ENCODE results near the gene EVI5L. TPM values are rescaled to one million over a fixed set of nuclear protein-coding genes. Genes with fewer than 3 reads are reported as not detected.
"Not testable (repeated sequence)": the region's sequence is repeated elsewhere in the genome, so short reads cannot be mapped to it uniquely, and the experiment has no call there.

The EVI5L gene
- total RNA-seq, 2 donors from 2014 or later: 17.6 to 18.8 TPM

DNA sequence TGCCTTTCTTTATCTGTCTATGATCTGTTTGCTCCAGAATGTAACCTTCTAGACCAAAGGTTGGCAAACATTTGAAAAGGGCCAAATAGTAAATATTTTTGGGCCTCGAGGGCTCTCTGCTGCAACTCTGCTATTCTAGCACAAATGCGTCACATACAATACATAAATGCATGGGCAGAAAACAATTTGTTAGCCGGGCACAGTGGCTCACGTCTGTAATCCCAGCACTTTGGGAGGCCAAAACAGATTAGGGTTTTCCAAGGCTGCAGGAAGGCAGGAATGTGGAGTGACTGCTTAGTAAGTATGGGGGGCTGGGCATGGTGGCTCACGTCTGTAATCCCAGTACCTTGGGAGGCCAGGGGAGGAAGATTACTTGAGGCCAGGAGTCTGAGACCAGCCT lies 21.9 kb upstream of the EVI5L start:
- ATAC-seq: no peak
- intact Hi-C loops (cut with DNase I): loop anchor here (10.0 kb wide), 2 partner anchors 243 to 703 kb away; no protein-coding TSS in a partner anchor

DNA sequence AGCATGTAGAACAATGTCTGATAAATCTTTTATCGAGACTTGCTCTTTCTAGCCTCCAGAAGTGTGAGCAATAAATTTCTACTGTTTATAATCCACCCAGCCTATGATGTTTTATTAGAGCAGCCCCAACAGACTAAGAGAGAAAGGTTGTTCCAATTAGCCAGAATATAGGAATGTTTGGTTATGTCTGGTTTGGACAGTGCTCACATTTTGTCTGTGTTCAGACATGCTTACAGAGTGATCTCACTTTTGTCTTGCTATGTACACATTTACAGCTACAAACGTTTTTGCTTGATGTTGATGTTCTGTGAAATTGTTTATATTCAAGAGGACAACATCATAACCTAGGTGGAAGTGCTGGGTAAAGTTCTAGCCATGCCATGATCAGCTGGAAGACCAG lies 18.0 kb upstream of the EVI5L start:
- DNase-seq (no peak), ATAC-seq (no peak)
- intact Hi-C loops (cut with DNase I): no loop called here

More for the DNA sequence above, 21.9 kb upstream of the EVI5L start:
- DNase-seq: no peak

DNA sequence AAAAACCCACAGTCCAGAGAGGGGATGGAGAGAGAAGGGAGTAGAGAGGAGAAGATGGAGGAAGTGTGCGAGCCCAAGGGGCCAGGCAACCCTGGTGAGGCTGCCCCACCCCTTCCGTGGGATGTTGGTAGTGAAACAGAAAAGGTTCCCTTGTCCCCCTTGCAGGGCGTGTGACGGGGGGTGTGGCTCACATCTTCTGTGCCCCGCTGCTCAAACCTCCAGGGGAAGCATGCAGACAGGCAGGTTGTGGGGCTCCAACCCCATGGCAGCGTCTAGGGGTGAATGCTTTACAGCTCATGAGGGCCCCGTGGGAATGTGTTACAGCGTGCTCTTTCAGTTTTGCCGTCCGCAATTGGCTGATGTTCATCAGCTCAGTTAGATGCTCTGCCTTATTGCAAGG lies 14.7 kb upstream of the EVI5L start:
- intact Hi-C loops (cut with DNase I): no loop called here
- no peak for ATAC-seq
- DNase-seq: no peak

DNA sequence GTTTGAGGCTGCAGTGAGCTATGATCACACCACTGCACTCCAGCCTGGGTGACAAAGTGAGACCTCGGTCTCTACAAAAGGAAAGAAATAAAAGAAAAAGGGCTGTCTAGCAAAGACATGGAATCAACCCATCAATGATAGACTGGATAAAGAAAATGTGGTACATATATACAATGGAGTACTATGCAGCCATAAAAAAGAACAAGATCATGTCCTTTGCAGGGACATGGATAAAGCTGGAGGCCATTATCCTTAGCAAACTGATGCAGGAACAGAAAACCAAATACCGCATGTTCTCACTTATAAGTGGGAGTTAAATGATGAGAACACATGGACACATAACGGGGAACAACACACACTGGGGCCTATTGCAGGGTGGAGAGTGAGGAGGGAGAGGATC lies 14.0 kb upstream of the EVI5L start:
- ATAC-seq; DNase-seq; intact Hi-C loops (cut with DNase I): not testable (repeated sequence)

DNA sequence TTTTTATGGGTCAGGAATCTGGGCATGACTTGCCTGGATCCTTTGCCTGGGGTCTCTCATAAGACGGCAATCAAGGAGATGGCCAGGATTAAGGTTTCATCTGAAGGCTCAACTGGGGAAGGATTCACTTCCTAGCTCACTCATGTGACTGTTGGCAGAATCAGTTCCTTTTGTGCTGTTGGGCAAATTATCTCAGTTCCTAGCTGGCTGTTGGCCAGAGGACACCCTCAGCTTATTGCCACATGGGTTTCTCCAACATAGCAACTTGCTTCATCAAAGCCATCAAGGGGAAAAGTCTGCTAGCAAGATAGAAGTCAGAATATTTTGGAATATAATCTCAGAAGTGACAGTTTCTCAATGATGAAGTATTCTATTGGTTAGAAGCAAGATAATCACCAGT lies 12.2 kb upstream of the EVI5L start:
- DNase-seq: no peak
- ATAC-seq: no peak
- intact Hi-C loops (cut with DNase I): no loop called here

DNA sequence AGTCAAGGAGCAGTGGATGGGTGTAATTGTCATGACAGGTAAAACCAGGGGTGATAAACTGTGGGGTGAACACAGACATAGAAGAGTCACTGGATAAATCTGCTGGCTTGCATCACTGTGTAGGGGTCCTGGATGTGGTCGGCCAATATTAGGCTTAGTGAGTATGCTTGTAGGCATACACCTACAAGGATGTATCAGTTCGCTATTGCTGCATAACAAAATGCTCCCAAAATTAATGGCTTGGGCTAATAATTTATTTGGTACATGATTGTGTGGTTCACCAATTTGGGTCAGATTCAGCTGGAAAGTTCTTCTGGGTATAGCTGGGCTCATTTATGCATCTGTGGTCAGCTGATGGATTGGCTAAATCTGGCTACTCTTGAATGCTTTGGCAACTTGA lies 11.2 kb upstream of the EVI5L start:
- DNase-seq (no peak), ATAC-seq (no peak)
- intact Hi-C loops (cut with DNase I): no loop called here

DNA sequence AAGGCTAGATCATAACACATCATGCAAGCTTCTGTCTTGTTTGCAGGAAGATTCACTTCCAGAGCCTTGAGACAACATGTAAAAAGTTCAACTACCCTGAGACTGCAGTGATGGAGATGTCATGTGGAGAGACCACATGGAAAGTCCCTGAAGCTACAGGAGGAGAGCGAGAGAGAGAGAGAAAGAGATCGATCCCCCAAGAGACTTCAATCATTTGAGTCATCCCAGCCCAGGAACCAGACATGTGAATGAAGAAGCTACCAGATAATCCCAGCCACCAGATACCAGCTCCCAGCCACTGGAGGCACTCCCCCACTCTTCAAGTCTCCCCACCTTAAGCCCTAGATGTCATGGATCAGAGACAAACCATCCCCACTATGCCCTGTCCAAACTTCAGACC lies 10.7 kb upstream of the EVI5L start:
- no peak for ATAC-seq
- DNase-seq: no peak
- intact Hi-C loops (cut with DNase I): no loop called here

DNA sequence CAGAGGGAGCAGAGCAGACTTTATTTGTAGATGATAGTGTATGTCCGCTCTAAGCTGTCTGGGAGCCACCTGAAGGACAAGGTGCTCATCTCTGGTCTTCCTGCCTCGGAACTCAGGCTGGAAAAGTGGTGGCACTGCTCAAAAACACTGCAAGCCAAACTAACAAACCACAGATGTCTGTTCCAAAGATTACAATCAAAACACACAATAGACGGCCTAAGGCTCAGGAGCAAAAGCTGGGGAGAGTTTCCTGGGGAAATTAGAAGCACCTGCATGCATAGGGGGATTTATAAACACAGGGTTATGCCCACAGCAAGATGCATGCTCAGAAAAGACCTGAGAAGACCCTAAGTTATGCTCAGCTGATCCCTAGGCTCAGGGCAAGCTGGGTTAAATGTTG lies 9.4 kb upstream of the EVI5L start:
- no peak for ATAC-seq
- DNase-seq: no peak
- intact Hi-C loops (cut with DNase I): no loop called here

DNA sequence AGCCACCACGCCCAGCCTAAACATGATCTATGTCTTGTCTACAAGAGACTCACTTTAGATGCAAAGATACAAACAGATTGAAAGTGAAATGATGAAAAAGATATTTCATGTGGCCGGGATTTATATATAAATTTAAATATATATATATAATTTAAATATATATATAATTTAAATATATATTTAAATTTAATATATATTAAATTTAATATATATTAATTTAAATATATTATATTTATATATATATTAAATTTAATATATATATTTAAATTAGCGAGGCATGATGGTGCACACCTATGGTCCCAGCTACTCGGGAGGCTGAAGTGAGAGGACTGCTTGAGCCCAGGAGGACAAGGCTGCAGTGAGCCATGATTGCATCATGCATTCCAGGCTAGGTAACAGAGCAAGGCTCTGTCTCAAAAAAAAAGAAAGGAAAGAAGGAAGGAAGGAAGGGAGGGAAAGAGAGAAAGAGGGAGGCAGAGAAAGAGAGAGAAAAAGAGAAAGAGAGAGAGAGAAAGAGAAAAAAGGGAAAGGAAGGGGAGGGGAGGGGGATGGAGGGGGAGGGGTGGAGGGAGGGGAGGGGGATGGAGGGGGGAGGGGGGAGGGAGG lies 7.0 kb upstream of the EVI5L start:
- no peak for DNase-seq
- no peak for ATAC-seq
- intact Hi-C loops (cut with DNase I): no loop called here

DNA sequence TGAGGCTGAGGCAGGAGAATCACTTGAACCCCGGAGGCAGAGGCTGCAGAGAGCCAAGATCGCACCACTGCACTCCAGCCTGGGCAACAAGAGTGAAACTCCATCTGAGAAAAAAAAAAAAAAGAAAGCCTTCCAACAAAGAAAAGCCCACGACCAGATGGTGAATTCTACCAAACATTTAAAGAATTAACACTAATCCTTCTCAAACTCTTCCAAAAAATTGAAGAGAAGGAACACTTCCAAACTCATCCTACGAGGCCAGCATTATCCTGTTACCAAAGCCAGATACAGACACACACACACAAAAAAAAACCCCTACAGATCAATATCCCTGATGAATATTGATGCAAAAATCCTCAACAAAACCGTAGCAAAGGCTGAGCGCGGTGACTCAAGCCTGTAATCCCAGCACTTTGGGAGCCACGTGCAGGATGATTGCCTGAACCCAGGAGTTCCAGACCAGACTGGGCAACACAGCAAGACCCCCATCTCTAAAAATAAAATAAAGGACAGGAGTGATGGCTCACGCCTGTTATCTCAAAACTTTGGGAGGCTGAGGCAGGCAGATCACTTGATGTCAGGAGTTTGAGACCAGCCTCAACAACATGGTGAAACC lies 6.2 kb upstream of the EVI5L start:
- ATAC-seq: no peak
- intact Hi-C loops (cut with DNase I): no loop called here
- no peak for DNase-seq

DNA sequence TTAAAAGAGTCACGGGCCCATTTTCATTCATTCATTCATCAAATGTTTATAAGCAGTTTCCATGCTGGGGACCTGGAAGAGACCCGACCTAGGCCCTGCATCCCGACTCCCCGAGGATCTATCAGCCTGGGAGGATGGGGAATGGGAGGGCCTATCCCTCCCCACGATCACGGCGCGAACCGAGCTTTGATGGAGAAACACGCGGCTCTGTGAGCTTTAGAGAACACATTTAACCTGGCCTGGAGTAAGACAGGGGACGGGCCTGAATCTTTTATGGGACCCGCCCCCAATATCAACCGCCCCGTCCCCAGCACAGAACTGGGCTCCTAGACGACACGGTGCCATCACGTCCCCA lies 875 bp upstream of the EVI5L start:
- intact Hi-C loops (cut with DNase I): no loop called here
- ATAC-seq: no peak
- DNase-seq: no peak

DNA sequence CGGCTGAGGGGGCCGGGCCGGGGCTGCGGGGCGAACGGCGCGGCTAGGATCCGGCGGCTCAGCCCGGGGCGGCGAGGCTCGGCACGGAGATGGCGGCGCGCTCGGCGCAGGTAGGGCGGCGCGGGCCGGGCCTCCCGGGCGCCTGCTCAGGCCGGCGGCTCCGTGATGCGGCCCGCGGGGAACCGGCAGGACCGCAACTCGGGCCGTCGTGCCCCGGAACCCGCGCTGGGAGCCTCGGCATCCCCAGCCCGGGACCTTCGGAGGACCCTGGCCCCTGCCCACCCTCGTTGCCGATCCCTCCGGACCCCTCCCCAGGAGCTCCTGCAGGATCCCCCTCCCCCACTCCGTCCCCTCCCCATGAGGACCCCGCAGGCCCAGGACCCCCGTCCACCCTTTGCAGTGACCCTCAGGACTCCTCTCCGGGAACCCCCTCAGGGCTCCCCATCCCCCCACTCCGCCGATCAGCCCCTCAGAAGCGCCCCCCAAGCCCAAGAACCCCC lies 304 bp downstream of the EVI5L start:
- ATAC-seq (no peak), DNase-seq (no peak)
- intact Hi-C loops (cut with DNase I): no loop called here

DNA sequence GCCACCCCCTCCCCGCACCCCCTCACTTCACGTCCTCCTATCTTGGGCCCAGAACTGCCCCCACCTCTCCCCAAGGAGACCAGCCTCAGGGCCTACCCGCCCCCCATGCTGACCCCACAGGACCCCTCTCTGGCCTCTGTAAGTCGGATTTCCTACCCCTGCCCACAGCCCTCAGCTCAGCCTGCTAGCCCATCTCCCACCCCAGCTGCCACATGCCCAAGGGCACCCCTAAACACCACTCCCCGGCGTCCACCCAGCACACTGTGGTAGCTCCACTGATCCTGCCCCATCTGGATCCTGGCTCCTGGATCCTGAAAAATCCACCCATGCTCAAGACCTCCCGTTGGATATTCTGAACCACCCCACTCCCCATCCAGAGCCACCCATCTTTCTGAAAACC lies 805 bp downstream of the EVI5L start:
- ATAC-seq: no peak
- intact Hi-C loops (cut with DNase I): no loop called here
- DNase-seq: no peak

DNA sequence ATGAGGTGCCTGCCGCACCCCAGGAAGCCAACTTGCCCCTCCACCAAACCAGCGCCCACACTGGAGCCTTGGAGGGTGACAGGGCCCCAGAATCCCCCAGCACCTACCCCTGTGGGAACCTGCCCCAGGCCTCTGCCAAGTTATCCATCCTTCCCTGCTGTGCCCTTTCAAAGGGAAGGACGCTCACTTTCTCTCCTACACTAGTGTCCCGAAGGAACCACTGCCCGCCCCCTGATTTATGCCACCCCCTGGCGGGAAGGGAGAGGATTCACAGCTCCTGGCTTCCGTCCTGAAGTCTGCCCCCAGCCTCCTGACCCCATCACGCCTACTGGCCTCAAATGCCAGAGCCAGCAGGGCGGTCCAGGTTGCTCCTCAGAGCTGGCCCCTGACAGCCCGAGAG lies 1.4 kb downstream of the EVI5L start:
- ATAC-seq: no peak
- intact Hi-C loops (cut with DNase I): no loop called here
- DNase-seq: no peak

DNA sequence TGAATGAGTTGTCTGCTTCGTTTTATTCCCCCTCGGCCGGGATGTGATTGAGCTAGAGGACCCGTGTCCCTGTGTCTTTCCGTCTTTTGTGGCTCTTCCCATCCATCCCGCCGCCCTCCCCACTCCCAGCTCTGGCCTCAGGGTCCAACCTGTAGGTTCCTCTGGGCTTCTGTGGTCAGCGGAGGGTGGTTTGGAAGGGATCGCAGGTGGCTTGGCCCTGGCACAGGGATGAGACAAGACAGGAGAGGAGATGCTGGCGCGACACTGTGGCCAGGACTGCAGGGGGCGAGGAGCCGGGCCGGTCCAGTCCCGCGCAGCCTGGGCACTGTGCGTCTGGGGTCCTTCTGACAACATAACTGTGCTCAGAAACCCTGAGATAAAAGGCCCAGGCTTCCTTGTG lies 2.0 kb downstream of the EVI5L start:
- intact Hi-C loops (cut with DNase I): no loop called here
- no peak for ATAC-seq
- no peak for DNase-seq

DNA sequence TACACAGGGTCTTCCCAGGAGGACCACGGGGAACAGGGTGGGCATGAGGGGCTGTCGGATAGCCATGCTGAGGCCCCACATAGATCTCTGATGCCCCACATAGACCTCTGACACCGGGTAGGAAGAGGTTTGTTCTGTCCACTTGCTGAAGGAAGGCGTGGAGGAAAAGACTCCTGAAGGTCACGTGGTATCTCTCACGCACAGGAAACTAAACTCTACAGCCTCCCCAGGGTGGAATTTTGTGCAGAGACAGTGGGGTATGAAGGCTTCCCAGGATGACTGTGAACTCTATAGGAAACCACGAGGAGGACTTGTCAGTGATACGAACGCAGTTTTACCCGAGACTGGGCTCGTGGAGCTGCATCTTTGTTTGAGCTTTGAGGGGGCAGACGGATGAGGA lies 2.8 kb downstream of the EVI5L start:
- DNase-seq (no peak), ATAC-seq (no peak)
- intact Hi-C loops (cut with DNase I): no loop called here

DNA sequence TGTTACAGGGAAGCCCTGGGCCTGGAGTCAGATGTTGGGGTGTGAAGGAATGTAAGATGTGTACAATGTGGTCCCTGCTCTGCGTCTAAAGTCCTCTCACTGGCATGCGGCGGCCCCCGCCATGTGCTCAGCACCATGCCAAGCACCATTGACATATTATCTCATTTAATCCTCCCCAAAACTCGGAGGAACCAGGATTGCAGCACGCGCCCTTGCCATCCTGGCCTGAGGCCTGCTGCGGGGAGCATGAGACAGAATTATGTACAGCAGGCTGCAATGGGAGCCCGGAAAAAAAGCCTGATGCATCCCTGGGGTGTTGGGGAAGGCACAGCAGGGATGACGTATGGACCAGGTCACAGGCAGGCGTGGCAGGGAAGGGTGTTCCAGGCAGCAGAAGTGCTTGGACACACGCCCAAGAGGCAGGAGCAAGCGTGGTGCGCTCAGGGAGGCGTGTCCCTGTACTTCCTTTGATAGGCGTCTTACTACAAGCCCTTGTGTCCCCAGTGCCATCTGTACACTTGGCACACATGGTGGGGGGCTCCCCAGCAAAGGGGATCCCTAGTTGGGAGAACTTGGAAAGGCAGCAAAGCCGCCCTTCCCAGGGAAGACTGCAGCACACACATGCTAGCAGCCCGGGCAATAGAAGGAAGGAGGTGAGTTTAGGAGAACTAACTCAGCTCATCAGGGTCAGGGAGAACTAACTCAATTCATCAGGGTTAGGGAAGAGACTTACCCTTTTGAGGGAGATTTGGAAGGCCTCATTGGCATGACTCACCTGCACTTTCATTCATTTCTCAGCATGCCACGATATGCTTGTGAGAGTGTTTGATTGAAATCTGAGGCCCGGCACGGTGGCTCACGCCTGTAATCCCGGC lies 3.4 kb downstream of the EVI5L start:
- ATAC-seq: peak in 1 of 2 donors; percentile 12
- DNase-seq: peak; percentile 86

DNA sequence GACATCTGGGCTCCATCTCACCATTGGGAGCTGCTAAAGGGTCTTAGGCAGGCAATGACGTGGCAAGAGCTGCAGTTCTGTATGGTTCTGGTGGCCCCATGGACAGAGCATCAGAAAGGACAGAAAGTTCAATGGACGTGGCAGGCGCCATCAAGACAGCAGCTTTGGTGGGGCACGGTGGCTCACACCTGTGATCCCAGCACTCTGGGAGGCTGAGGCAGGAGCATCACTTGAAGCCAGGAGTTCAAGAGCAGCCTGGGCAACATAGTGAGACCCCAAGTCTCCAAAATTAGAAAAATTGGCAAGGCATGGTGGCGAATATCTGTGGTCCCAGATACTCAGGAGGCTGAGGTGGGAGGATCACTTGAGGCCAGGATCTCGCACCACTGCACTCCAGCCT lies 9.5 kb downstream of the EVI5L start:
- intact Hi-C loops (cut with DNase I): no loop called here
- DNase-seq (no peak), ATAC-seq (no peak)

More for the DNA sequence above, 3.4 kb downstream of the EVI5L start:
- intact Hi-C loops (cut with DNase I): no loop called here

DNA sequence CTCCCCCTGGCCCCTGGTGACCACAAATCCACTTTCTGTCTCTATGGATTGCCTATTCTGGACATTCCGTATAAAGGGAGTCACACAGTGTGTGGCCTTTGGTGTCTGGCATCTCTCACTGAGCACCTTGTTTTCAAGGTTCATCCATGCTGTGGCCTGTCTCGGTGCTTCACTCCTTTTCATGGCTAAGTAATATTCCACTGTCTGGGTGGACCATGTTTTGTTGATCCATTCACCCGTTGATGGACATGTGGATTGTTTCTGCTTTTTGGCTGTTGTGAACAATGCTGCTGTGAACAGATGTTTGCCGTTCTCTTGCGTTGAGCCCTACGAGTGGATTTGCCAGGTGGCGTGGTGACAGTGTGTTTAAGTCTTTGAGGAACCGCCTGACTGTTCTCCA lies 10.6 kb downstream of the EVI5L start:
- DNase-seq (no peak), ATAC-seq (no peak)
- intact Hi-C loops (cut with DNase I): no loop called here
